ENCODE data around the gene GRK2. TPM values are rescaled to one million over a fixed set of nuclear protein-coding genes. Genes with fewer than 3 reads are reported as not detected.

The GRK2 gene
- total and polyA plus RNA-seq, 2 donors (not counting 1 experiment from before 2014, with no cell fraction given): 20.1 to 28.9 TPM

DNA sequence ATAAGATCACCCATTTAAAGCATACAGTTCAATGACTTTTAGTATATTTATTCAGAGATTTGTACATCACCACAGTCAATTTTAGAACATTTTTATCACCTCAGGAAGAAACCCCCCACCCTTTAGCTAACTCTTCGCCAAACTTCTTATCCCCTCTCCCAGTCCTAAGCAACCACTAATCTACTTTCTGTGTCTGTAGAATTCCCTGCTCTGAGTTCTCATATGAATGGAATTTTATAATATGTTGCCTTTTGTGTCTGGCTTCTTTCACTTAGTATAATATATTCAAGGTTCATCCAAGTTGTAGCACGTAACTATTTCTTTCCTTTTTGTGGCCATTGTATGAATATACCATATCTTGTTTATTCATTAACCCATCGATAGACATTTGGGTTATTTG is 26.4 kb downstream of the GRK2 start:
- peak overlapping the region; percentile 32 for H3K27ac ChIP-seq (ENCODE audit: insufficient read depth, low read length)
- no peaks in the 10 kb centered on the region for H4K20me1 ChIP-seq (ENCODE audit: control insufficient read depth, extremely low read depth, insufficient read depth, low read length)
- H2AFZ ChIP-seq (ENCODE audit: low read length): no peak overlapping the region
- no peak overlapping the region for H3K4me3 ChIP-seq (replicated peaks in 1 of 4; ENCODE audit: control extremely low read depth in 1 of 4, insufficient read depth in 1 of 4, low read depth in 3 of 4, low read length in 4 of 4)
- no peak overlapping the region for H3K9ac ChIP-seq (ENCODE audit: insufficient read depth, low read length)
- no peaks in the 10 kb centered on the region for H3K9me3 ChIP-seq (ENCODE audit: control insufficient read depth, insufficient read depth, low read depth, low read length)
- H3K27me3 ChIP-seq (ENCODE audit: control insufficient read depth, insufficient read depth, low read length): no peaks in the 10 kb centered on the region
- DNase-seq (ENCODE audit: low read depth in 2 of 2): peak in 1 of 2 donors; percentile 42
- H3K4me2 ChIP-seq (ENCODE audit: extremely low read depth, insufficient read depth, low read length): no peak overlapping the region
- H3K79me2 ChIP-seq (ENCODE audit: control insufficient read depth, insufficient read depth, low read length): peaks cover 18% of the 10 kb centered on the region
- peaks cover 16% of the 10 kb centered on the region for H3K36me3 ChIP-seq (ENCODE audit: control insufficient read depth, insufficient read depth, low read length)
- TF ChIP-seq EZH2 (IDR thresholded peaks at IDR 0.05; ENCODE audit: low read length, missing control alignments): no peak
- peaks cover 19% of the 10 kb centered on the region for H3K4me1 ChIP-seq (ENCODE audit: control insufficient read depth, extremely low read depth, insufficient read depth, low read length)

DNA sequence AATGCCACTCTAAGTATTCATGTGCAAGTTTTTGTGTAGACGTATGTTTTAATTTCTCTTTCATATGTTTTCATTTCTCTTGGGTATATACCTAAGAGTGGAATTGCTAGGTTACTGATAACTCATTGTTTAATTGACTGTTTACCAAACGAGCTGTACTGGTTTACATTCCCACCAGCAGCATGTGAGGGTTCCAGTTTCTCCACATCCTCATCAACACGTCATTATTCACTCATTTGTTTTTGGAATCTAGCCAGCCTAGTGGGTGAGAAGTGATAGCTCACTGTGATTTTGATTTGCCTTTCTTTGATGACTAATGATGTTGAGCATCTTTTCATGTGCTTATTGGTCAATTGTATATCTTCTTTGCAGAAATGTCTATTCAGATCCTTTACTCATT is 26.8 kb downstream of the GRK2 start:
- no peaks in the 10 kb centered on the region for H3K27me3 ChIP-seq (ENCODE audit: control insufficient read depth, insufficient read depth, low read length)
- H3K4me1 ChIP-seq (ENCODE audit: control insufficient read depth, extremely low read depth, insufficient read depth, low read length): peaks cover 15% of the 10 kb centered on the region
- H3K36me3 ChIP-seq (ENCODE audit: control insufficient read depth, insufficient read depth, low read length): peaks cover 16% of the 10 kb centered on the region
- no peaks in the 10 kb centered on the region for H4K20me1 ChIP-seq (ENCODE audit: control insufficient read depth, extremely low read depth, insufficient read depth, low read length)
- H3K9me3 ChIP-seq (ENCODE audit: control insufficient read depth, insufficient read depth, low read depth, low read length): no peaks in the 10 kb centered on the region
- H3K79me2 ChIP-seq (ENCODE audit: control insufficient read depth, insufficient read depth, low read length): peaks cover 18% of the 10 kb centered on the region
- H3K4me2 ChIP-seq (ENCODE audit: extremely low read depth, insufficient read depth, low read length): no peak overlapping the region
- H2AFZ ChIP-seq (ENCODE audit: low read length): no peak overlapping the region
- H3K27ac ChIP-seq (ENCODE audit: insufficient read depth, low read length): peak overlapping the region; percentile 32
- no peak overlapping the region for H3K4me3 ChIP-seq (replicated peaks in 1 of 4; ENCODE audit: control extremely low read depth in 1 of 4, insufficient read depth in 1 of 4, low read depth in 3 of 4, low read length in 4 of 4)
- TF ChIP-seq EZH2 (IDR thresholded peaks at IDR 0.05; ENCODE audit: low read length, missing control alignments): no peak
- TF ChIP-seq, protein P1, sequence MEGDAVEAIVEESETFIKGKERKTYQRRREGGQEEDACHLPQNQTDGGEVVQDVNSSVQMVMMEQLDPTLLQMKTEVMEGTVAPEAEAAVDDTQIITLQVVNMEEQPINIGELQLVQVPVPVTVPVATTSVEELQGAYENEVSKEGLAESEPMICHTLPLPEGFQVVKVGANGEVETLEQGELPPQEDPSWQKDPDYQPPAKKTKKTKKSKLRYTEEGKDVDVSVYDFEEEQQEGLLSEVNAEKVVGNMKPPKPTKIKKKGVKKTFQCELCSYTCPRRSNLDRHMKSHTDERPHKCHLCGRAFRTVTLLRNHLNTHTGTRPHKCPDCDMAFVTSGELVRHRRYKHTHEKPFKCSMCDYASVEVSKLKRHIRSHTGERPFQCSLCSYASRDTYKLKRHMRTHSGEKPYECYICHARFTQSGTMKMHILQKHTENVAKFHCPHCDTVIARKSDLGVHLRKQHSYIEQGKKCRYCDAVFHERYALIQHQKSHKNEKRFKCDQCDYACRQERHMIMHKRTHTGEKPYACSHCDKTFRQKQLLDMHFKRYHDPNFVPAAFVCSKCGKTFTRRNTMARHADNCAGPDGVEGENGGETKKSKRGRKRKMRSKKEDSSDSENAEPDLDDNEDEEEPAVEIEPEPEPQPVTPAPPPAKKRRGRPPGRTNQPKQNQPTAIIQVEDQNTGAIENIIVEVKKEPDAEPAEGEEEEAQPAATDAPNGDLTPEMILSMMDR (conservative IDR thresholded peaks at IDR 0.05 in 1 of 2, IDR thresholded peaks at IDR 0.05 in 1 of 2; ENCODE audit: low read depth in 1 of 2, low read length in 2 of 2): no peak
- peak; percentile 49 to 62 for DNase-seq (ENCODE audit: low read depth in 2 of 2)
- no peak overlapping the region for H3K9ac ChIP-seq (ENCODE audit: insufficient read depth, low read length)

DNA sequence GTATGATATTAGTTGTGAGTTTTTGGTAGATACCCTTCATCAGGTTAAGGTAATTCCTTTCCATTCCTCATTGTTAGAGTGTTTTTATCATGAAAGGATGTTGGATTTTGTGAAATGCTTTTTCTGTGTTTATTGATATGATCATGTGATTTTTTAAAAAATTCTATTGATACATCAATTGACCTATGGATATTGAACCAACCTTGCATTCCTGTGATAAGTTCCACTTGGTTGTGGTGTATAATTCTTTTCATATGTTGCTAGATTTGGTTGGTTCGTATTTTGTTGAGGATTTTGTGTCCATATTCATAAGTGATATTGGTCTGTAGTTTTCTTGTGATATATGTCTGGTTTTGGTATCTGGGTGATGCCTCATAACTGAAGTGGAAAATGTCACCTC is 29.6 kb downstream of the GRK2 start:
- TF ChIP-seq EZH2 (IDR thresholded peaks at IDR 0.05; ENCODE audit: low read length, missing control alignments): no peak
- TF ChIP-seq, protein P1 (conservative IDR thresholded peaks at IDR 0.05 in 1 of 2, IDR thresholded peaks at IDR 0.05 in 1 of 2; ENCODE audit: low read depth in 1 of 2, low read length in 2 of 2): no peak
- Histone ChIP-seq H2AFZ (ENCODE audit: low read length) (no peak overlapping the region), H3K4me1 (ENCODE audit: control insufficient read depth, extremely low read depth, insufficient read depth, low read length) (peaks cover 7% of the 10 kb centered on the region), H3K9me3 (ENCODE audit: control insufficient read depth, insufficient read depth, low read depth, low read length) (no peaks in the 10 kb centered on the region), H3K4me2 (ENCODE audit: extremely low read depth, insufficient read depth, low read length) (no peak overlapping the region), H3K9ac (ENCODE audit: insufficient read depth, low read length) (no peak overlapping the region), H3K4me3 (replicated peaks in 1 of 4; ENCODE audit: control extremely low read depth in 1 of 4, insufficient read depth in 1 of 4, low read depth in 3 of 4, low read length in 4 of 4) (no peak overlapping the region), H4K20me1 (ENCODE audit: control insufficient read depth, extremely low read depth, insufficient read depth, low read length) (no peaks in the 10 kb centered on the region), H3K36me3 (ENCODE audit: control insufficient read depth, insufficient read depth, low read length) (peaks cover 12% of the 10 kb centered on the region), H3K79me2 (ENCODE audit: control insufficient read depth, insufficient read depth, low read length) (peaks cover 4% of the 10 kb centered on the region), H3K27ac (ENCODE audit: insufficient read depth, low read length) (no peak overlapping the region), H3K27me3 (ENCODE audit: control insufficient read depth, insufficient read depth, low read length) (no peaks in the 10 kb centered on the region)
- peak in 1 of 2 donors; percentile 43 for DNase-seq (ENCODE audit: low read depth in 2 of 2)
